22Rv1 (cell line): ENCODE measurements around the gene NTMT2.
"Not testable (repeated sequence)": the region's sequence is repeated elsewhere in the genome, so short reads cannot be mapped to it uniquely, and the experiment has no call there.

Experiments used
- CTCF ChIP-seq: fragments of 450-650 bp; IDR thresholded peaks from 2 replicates; pipeline ENCODE4 v1.5.1; 2017; ENCODE audit warnings: mild to moderate bottlenecking
- ZFX ChIP-seq: fragments of 450-650 bp; IDR thresholded peaks from 2 replicates; pipeline ENCODE4 v1.6.1; 2017; ENCODE audit warnings: antibody characterized with exemption, borderline replicate concordance

- not testable (repeated sequence) for TF ChIP-seq CTCF, ZFX
These were observed 24.8 kb downstream of the NTMT2 start for GRCh38 chr1:170170513-170170912.
